HCT116 (cell line): ENCODE measurements around the gene MAP1S.
A peak's percentile ranks its signal among the peaks of the same experiment; 100 is the strongest.

Source experiments
- CEBPB ChIP-seq: IDR thresholded peaks from 2 replicates; pipeline ENCODE4 v1.6.1; 2012; ENCODE audit warnings: low read depth
- CTCF ChIP-seq, 3 experiments: fragments of 200-600 bp in 1 of 3; sonication (generic) in 1 of 3; IDR thresholded peaks in 2 of 3; conservative IDR thresholded peaks in 1 of 3; 2 replicates each; pipeline ENCODE4 v1.5.1; 2012 to 2017; ENCODE audit warnings: low read depth in 2 of 3, low read length in 2 of 3, antibody characterized with exemption in 1 of 3, borderline replicate concordance in 1 of 3, control low read depth in 1 of 3, mild to moderate bottlenecking in 1 of 3, mixed read lengths in 1 of 3, mixed run types in 1 of 3, moderate library complexity in 1 of 3; ENCODE audit not compliant: insufficient read depth in 1 of 3
- EGR1 ChIP-seq: IDR thresholded peaks from 2 replicates; pipeline ENCODE4 v1.6.1; 2012; ENCODE audit warnings: low read depth
- ELF1 ChIP-seq: IDR thresholded peaks from 2 replicates; pipeline ENCODE4 v1.6.1; 2012; ENCODE audit warnings: low read depth, borderline replicate concordance
- EZH2 ChIP-seq: fragments of 200-600 bp; sonication (generic); IDR thresholded peaks from 2 replicates; pipeline ENCODE4 v1.6.1; 2017; ENCODE audit warnings: antibody characterized with exemption, mixed run types
- MAX ChIP-seq: IDR thresholded peaks from 2 replicates; pipeline ENCODE4 v1.6.1; 2012
- POLR2A ChIP-seq: IDR thresholded peaks from 2 replicates; pipeline ENCODE4 v1.7.0; 2011; ENCODE audit warnings: borderline replicate concordance; ENCODE audit not compliant: insufficient read depth, insufficient read length; ENCODE audit errors: extremely low read depth
- REST ChIP-seq: IDR thresholded peaks from 2 replicates; pipeline ENCODE4 v1.6.1; 2012; ENCODE audit warnings: low read depth
- SIN3A ChIP-seq: IDR thresholded peaks from 2 replicates; pipeline ENCODE4 v1.6.1; 2012; ENCODE audit warnings: low read depth
- SRF ChIP-seq: IDR thresholded peaks from 2 replicates; pipeline ENCODE4 v1.6.1; 2012; ENCODE audit warnings: low read depth
- YY1 ChIP-seq: IDR thresholded peaks from 2 replicates; pipeline ENCODE4 v1.6.1; 2011; ENCODE audit warnings: low read length, low read depth, moderate library complexity, mild to moderate bottlenecking; ENCODE audit not compliant: insufficient replicate concordance; ENCODE audit errors: extremely low read depth
- ZBTB33 ChIP-seq: IDR thresholded peaks from 2 replicates; pipeline ENCODE4 v1.6.1; 2011; ENCODE audit warnings: mild to moderate bottlenecking, low read length, moderate library complexity; ENCODE audit not compliant: insufficient replicate concordance; ENCODE audit errors: extremely low read depth

GRCh38 chr19:17718947-17719711, at the start of gene MAP1S:
- TF ChIP-seq CTCF (IDR thresholded peaks at IDR 0.05 in 2 of 3, conservative IDR thresholded peaks at IDR 0.05 in 1 of 3; ENCODE audit: borderline replicate concordance in 1 of 3, insufficient read depth in 1 of 3, low read depth in 2 of 3, low read length in 2 of 3) (no peak), REST (no peak), EZH2 (no peak), SIN3A (no peak; the same call in 1 of the 2 replicates), EGR1 (no peak), ELF1 (no peak), MAX (peak; percentile 37; the same call in 1 of the 2 replicates), YY1 (peak; percentile 93), ZBTB33 (peak; percentile 12), SRF (no peak), CEBPB (no peak), POLR2A (peak; percentile 68)
